Hepatic stellate cell (primary cell): ENCODE results near the gene MT3.
"Not testable (repeated sequence)": the region's sequence is repeated elsewhere in the genome, so short reads cannot be mapped to it uniquely, and the experiment has no call there.

Source experiments
- DNase-seq: peaks from one replicate; pipeline ENCODE4 v3.0.0; 2011; ENCODE audit warnings: low spot score

Gene MT3

DNA sequence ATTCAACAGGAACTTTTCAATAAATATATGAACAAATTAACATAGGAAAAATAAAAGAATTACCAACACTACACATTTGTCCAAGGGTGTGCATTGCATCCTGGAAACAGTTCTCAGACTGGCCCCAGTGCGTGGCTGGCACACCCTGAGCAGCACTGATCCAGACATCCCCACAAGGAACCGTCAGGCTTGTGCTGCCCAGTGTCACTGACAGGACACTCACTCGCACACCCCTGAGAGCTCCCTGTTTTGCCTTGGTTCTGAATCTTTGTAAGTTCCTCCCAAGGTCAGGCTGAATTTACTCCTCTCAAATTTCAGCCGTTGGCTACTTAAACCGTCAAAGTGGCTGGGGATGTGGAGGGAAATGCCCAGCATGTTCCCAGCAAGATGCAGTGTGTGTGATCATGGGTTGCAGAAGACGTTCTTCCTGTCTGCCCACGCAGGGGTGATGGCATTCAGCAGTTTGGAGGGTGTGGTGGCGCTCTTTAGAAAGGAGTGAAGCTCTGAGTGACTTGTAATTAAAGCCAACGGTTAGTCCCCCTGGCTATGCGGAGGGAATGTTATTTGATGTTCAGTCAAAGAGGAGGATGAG lies 20.8 kb downstream of the MT3 start:
- no peak for DNase-seq

GRCh38 chr16:56610609-56611111 lies 21.3 kb downstream of the MT3 start:
- DNase-seq, result peak; percentile 58

DNA sequence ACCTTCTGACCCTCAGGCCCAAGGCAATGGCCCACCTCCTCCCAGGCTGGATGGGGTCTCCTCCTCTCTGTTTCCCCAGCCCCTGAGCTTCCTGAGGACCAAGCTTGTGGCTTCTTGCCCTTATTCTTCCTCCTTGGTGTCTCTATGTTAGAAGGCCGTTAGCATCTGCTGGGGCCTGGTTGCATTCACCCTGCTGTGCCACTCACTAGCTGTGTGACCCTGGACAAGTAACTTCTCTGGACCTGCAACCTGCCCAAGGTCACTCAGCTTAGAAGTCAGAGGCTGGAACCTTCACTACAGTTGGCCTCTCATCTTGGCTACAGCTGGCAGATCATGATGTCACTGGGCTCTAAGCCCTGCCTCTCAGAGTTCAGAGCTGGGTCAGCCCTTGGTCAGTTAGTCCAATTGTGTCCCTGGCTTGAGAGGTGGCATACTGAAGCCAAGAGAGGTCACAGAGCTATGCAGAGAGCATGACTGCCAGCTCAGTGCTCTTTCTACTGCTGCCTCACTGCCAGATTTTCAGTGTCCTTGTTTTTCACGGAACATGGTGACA lies 22.0 kb downstream of the MT3 start:
- no peak for DNase-seq

DNA sequence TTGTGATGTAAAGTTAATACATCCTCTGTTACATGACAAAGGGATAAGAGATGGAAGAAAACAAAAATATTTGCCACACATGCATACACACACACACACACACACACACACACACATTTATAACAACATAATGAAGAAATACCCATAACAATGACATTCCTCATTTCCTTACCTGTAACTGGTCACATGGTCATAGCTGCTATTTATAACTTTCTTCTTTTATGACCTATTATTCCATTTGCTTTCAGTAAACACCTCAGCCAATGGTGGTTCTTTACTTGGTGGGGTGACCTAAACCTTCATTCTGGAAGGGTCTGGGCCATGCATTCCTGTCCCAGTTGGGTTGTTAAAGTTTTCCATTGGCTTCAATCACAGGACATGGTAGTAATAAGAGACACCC lies 24.4 kb downstream of the MT3 start:
- DNase-seq, result no peak

- DNase-seq, result peak; percentile 52
Measured at GRCh38 chr16:56614549-56614991, 25.2 kb downstream of the MT3 start.

DNA sequence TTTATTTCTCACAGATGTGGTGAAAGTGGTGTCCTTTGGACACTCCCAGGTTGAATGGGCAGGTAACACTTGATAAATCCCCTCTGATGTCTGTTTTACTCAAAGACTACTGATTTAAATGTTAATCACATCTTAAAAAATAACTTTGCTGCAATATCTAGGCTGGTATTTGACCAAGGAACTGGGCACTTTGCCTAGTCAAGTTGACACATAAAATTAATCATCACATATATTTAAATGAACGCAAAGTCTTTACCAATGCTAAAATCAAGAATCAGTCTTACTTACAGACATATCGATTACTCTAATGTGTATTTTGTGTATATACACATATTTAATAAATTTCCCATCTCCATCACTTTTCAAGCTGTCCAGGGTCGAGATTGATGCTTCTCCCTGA lies 26.0 kb downstream of the MT3 start:
- DNase-seq, result no peak

- DNase-seq, result no peak
Measured at GRCh38 chr16:56616608-56617211, 27.4 kb downstream of the MT3 start.

DNA sequence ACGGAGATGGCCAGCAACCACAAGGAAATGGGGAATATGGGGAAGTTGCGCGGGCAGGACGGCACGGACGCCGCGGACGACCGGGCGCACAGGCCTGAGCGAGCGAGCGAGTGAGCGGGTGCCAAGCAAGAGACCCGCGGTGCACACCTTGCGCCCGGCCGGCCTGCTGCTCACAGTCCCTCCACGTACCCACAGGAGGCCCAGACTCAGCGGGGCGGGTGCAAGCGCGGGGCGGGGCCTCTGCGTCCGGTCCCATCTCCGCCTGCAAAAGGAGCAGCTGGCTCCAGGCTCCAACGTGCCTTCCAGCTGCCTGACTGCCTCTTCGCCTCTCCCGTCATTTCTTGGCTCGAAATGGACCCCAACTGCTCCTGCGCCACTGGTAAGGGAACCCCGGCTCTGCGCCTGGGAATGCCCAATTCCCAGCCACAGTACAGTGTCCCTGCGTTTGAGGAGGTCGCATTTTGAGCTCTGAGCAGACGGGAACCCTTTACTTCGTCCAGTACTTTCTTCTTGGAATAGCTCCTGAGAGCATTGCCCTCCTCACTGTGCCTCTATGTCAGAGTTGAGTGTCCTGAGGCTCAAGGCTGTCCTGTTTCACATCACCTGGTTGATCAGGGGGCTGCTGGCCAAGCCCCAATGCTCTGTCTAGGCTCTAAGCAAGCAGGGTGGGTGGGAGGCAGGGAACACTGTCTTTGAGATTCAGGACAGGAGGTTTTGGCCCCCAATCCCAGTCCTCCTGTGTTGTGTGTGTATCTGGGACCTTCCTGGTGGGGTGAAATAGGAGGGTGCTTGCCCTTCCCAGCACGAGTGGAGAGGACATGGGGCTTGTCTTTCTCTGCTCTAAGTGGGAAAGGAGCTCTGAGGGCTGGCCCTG lies 28.1 kb downstream of the MT3 start:
- peak; percentile 67 for DNase-seq

DNA sequence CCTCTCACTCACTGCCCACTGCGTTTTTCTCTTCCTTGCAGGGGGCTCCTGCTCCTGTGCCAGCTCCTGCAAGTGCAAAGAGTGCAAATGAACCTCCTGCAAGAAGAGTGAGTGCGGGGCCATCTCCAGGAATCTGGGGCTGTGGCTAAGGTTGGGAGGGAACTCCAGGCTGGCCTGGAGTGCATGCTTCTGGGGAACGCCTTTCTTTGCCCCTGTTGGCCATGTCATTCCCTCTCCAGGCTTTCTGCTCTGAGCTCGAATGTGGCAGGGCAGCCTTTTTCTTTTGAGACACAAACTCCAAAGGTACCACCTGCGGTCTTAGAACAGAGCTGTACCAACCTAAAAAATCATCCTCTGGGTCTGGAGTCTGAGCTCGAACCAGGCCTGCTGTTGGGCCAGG lies 28.8 kb downstream of the MT3 start:
- no peak for DNase-seq

DNA sequence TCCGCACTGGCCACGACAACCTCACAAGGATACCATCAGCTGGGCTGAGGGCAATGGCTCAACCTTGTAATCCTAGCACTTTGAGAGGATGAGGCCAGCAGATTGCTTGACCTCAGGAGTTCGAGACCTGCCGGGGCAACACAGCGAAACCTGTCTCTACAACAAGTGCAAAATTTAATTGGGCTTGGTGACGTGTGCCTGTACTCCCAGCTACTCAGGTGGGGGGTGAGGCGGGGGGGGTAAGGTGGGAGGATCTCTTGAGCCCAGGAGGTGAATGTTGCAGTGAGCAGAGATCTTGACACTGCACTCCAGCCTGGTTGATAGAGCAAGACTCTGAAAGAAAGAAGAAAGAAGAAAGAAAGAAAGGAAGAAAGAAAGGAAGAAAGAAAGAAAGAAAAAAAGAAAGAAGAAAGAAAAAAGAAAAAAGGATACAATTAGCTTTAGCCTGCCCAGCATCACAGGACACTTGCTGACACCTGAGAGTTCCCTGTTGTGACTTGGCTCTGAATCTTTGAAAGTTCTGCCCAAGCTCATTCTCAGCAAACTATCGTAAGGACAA lies 31.1 kb downstream of the MT3 start:
- no peak for DNase-seq

- not testable (repeated sequence) for DNase-seq
Measured at GRCh38 chr16:56621665-56622445, 32.5 kb downstream of the MT3 start.

GRCh38 chr16:56623184-56623583 lies 33.9 kb downstream of the MT3 start:
- DNase-seq, result not testable (repeated sequence)

- DNase-seq, result no peak
Measured at GRCh38 chr16:56623637-56624036, 34.3 kb downstream of the MT3 start.

DNA sequence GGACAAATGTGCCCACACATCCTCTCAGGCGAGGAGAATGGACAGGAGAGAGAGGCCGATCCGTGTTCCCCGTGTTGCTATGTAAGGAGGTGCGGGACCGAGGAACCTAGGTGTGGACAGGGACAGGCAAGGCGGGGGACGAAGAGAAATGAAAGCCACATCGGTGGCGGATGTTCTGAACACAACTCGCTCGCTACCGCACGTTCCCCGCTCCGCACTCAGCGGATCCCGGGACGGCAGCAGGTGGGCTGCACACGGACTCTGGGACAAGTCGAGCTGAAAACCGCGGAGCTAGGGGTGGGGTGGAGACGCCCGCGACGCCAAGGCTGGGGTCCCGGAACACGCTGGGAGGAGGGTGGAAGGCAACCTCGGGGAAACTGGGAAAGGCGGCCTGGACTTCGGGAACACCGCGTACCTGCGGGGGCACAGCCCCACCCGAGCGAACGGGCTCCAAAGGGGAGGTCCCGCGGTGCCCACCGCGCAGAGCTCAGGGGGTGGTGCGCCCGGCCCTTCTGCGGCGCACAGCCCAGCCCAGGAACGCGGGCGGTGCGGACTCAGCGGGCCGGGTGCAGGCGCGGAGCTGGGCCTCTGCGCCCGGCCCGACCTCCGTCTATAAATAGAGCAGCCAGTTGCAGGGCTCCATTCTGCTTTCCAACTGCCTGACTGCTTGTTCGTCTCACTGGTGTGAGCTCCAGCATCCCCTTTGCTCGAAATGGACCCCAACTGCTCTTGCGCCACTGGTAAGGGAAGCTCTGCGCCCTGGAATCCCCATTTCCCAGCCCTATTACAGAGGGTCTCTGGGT lies 36.0 kb downstream of the MT3 start, which contains the start of gene MT1E:
TSS of gene MT1E (plus strand) at position 642 of the 803 bp plus-strand sequence. CDS start at position 713, 71 bp downstream.
- peak; percentile 88 for DNase-seq

GRCh38 chr16:56625943-56626654 lies 36.8 kb downstream of the MT3 start:
- peak; percentile 71 for DNase-seq

- no peak for DNase-seq
Measured at GRCh38 chr16:56626685-56627084, 37.4 kb downstream of the MT3 start.

DNA sequence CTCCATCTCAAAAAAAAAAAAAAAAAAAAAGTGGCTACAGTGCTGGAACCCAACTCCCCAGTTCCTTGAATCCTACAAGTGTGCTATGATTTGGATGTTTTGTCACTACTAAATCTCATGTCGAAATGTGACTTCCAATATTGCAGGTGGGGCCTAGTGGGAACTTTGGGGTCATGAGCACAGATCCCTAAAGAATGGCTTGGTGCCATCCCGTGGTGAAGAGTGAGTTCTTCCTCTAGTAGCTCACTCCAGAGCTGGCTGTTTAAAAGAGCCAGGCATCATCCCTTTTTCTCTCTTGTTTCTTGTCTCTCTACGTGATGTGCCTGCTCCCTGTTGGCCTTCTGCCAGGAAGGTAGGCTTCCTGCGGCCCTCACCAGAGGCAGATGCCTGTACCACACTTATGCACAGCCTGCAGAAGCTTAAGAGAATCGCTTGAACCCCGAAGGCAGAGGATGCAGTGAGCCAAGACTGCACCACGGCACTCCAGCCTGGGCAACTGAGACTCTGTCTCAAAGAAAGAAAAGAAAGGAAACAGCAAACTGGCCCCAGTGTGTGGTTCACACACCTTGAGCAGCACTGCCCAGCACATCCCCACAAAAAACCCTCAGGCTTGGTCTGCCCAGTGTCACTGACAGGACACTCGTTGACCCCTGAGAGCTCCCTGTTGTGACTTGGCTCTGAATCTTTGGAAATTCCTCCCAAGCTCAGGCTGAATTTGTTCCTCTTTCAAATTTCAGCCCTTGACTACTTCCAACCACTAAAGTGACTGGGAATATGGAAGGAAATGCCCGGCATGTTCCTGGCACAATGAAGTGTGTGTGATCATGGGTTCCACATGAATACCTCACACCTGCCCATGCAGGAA lies 39.4 kb downstream of the MT3 start:
- no peak for DNase-seq

GRCh38 chr16:56629531-56629930 lies 40.2 kb downstream of the MT3 start:
- DNase-seq, result no peak

DNA sequence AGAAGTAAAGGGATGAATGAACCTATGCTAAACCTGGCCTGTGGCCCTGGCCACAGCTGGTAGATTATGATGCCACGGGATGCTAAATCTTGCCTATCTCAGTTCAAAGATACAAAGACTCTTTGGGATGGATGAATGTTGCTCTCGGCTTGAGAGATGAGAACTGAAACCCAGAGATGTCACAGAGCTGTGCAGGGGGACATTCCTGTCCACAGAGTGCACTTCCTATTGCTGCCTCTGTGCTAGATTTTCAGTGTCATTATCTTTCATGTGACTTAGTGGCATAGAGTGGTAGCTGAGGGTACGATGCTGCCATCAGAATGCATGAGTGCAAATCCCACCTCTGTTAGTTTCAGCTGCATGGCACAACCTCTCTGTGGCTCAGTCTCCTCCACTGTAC lies 40.8 kb downstream of the MT3 start:
- no peak for DNase-seq
